Mesenchymal stem cell (in vitro differentiated cells and primary cell): ENCODE results near the gene TEK.
A peak's percentile ranks its signal among the peaks of the same experiment; 100 is the strongest.

Source experiments
- DNase-seq: peaks from one replicate; pipeline ENCODE4 v3.0.0-alpha.2; 2013
- H2AFZ ChIP-seq: one replicate; pipeline ENCODE4 v1.6.1; 2013; ENCODE audit warnings: low read depth, mild to moderate bottlenecking, control low read depth, inconsistent platforms, low read length, moderate library complexity
- H2AK5ac ChIP-seq: 2 replicates; pipeline ENCODE4 v1.6.1; 2013; ENCODE audit warnings: low read length, moderate library complexity, mild to moderate bottlenecking, inconsistent platforms; ENCODE audit not compliant: severe bottlenecking
- H2BK120ac ChIP-seq: one replicate; pipeline ENCODE4 v1.6.1; 2013; ENCODE audit warnings: low read depth, mild to moderate bottlenecking, inconsistent platforms, low read length, moderate library complexity
- H2BK12ac ChIP-seq, 2 experiments: one replicate each; pipeline ENCODE4 v1.6.1; 2013; ENCODE audit warnings: inconsistent platforms in 2 of 2, low read length in 2 of 2, mild to moderate bottlenecking in 2 of 2, moderate library complexity in 2 of 2, control low read depth in 1 of 2
- H2BK15ac ChIP-seq: one replicate; pipeline ENCODE4 v1.6.1; 2013; ENCODE audit warnings: mild to moderate bottlenecking, low read depth, inconsistent platforms; ENCODE audit not compliant: poor library complexity, severe bottlenecking
- H2BK5ac ChIP-seq: 2 replicates; pipeline ENCODE4 v1.6.1; 2013; ENCODE audit warnings: low read depth, mild to moderate bottlenecking, low read length, control low read depth, inconsistent platforms; ENCODE audit not compliant: poor library complexity, severe bottlenecking
- H3K14ac ChIP-seq, 2 experiments: one replicate each; pipeline ENCODE4 v1.6.1; 2013; ENCODE audit warnings: inconsistent platforms in 2 of 2, low read length in 2 of 2, control low read depth in 1 of 2, mild to moderate bottlenecking in 1 of 2, moderate library complexity in 1 of 2
- H3K18ac ChIP-seq, 2 experiments: one replicate each; pipeline ENCODE4 v1.6.1; 2013; ENCODE audit warnings: inconsistent platforms in 2 of 2, low read length in 2 of 2, control low read depth in 1 of 2, low read depth in 1 of 2, mild to moderate bottlenecking in 1 of 2
- H3K23ac ChIP-seq, 2 experiments: one replicate each; pipeline ENCODE4 v1.6.1; 2013; ENCODE audit warnings: inconsistent platforms in 2 of 2, low read length in 2 of 2, mild to moderate bottlenecking in 2 of 2, moderate library complexity in 2 of 2, control low read depth in 1 of 2
- H3K27ac ChIP-seq: 2 replicates; pipeline ENCODE4 v1.5.1; 2013; ENCODE audit warnings: mild to moderate bottlenecking, moderate library complexity, low read length, control low read depth, inconsistent platforms; ENCODE audit not compliant: poor library complexity, severe bottlenecking
- H3K27me3 ChIP-seq, 2 experiments: 2 replicates each; pipeline versions ENCODE4 v1.6.1 to v1.7.0; 2013; ENCODE audit warnings: low read length in 2 of 2, mild to moderate bottlenecking in 2 of 2, moderate library complexity in 2 of 2, control low read depth in 1 of 2, inconsistent platforms in 1 of 2; ENCODE audit not compliant: control insufficient read depth in 1 of 2, insufficient read depth in 1 of 2
- H3K36me3 ChIP-seq, 2 experiments: 2 replicates each; pipeline versions ENCODE4 v1.6.1 to v1.7.0; 2013; ENCODE audit warnings: low read length in 2 of 2, control low read depth in 1 of 2, inconsistent platforms in 1 of 2, low read depth in 1 of 2, mild to moderate bottlenecking in 1 of 2; ENCODE audit not compliant: insufficient read depth in 2 of 2, control insufficient read depth in 1 of 2
- H3K4ac ChIP-seq, 2 experiments: one replicate each; pipeline ENCODE4 v1.6.1; 2013; ENCODE audit warnings: inconsistent platforms in 2 of 2, low read length in 2 of 2, mild to moderate bottlenecking in 2 of 2, moderate library complexity in 2 of 2, control low read depth in 1 of 2, low read depth in 1 of 2
- H3K4me1 ChIP-seq: 2 replicates; pipeline ENCODE4 v1.6.1; 2013; ENCODE audit warnings: low read depth, low read length, control low read depth; ENCODE audit not compliant: control insufficient read depth, insufficient read depth
- H3K4me2 ChIP-seq: 2 replicates; pipeline ENCODE4 v1.6.1; 2013; ENCODE audit warnings: low read length, mild to moderate bottlenecking, inconsistent platforms; ENCODE audit not compliant: poor library complexity, severe bottlenecking
- H3K4me3 ChIP-seq, 2 experiments: 2 replicates each; pipeline versions ENCODE4 v1.5.1 to v1.7.0; 2013; ENCODE audit warnings: low read length in 2 of 2, mild to moderate bottlenecking in 2 of 2, control low read depth in 1 of 2, low read depth in 1 of 2; ENCODE audit not compliant: insufficient read depth in 1 of 2
- H3K79me1 ChIP-seq: replicated peaks from 2 replicates; pipeline ENCODE4 v1.6.1; 2013; ENCODE audit warnings: mild to moderate bottlenecking, control low read depth, low read length, inconsistent platforms; ENCODE audit not compliant: poor library complexity, severe bottlenecking
- H3K9ac ChIP-seq: 2 replicates; pipeline ENCODE4 v1.7.0; 2013; ENCODE audit warnings: mild to moderate bottlenecking, low read length, moderate library complexity
- H3K9me3 ChIP-seq: 2 replicates; pipeline ENCODE4 v1.7.0; 2013; ENCODE audit warnings: mild to moderate bottlenecking, low read length; ENCODE audit not compliant: control insufficient read depth
- H4K8ac ChIP-seq: one replicate; pipeline ENCODE4 v1.6.1; 2013; ENCODE audit warnings: inconsistent platforms, mild to moderate bottlenecking, low read length, moderate library complexity
- H4K91ac ChIP-seq: one replicate; pipeline ENCODE4 v1.6.1; 2013; ENCODE audit warnings: mild to moderate bottlenecking, low read length, inconsistent platforms
- WGBS: methylation state at CpG from one replicate; pipeline ENCODE4 v1.1.7; 2013; ENCODE audit warnings: mixed read lengths; 5-methylcytosine and 5-hydroxymethylcytosine counted together

Gene TEK

DNA sequence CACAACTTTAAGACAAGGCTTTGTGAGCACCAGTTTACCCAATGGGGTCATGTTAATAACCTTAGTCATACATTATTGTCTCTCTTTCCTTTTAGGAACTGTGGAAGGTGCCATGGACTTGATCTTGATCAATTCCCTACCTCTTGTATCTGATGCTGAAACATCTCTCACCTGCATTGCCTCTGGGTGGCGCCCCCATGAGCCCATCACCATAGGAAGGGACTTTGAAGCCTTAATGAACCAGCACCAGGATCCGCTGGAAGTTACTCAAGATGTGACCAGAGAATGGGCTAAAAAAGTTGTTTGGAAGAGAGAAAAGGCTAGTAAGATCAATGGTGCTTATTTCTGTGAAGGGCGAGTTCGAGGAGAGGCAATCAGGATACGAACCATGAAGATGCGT is 48.7 kb downstream of the TEK start:
- no peak overlapping the region for H2BK15ac ChIP-seq
- 97% methylated on average over 6 of the region's 6 CpGs for WGBS

DNA sequence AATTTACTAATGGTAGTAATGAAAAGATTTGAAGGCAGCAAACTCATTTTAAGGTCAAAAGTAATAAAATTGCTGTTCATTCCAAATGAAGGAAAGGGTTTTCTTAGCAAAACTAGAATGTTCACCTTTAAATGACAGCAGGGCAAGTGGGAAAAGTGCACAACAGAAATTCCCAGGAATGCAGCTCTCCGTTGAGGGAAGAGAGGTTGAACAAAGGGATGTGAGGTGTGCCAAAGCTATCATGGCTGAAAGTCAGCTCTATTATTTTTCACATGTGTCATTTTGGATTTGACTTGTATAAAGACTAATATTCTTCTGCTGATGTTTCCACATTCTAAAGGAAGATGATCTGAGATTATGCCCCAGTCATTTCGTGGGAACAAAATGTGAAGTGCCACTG is 51.6 kb downstream of the TEK start:
- no peaks in the 10 kb centered on the region for H3K36me3 ChIP-seq
- no peak overlapping the region for H3K9ac ChIP-seq
- H3K4me2 ChIP-seq: no peak overlapping the region
- no peak overlapping the region for H2AFZ ChIP-seq
- H3K27ac ChIP-seq: no peak overlapping the region
- no peak overlapping the region for H2AK5ac ChIP-seq
- no peak overlapping the region for H2BK15ac ChIP-seq
- no peak overlapping the region for H3K4ac ChIP-seq
- H4K8ac ChIP-seq: no peak overlapping the region
- no peak overlapping the region for H3K14ac ChIP-seq
- H3K4me1 ChIP-seq: peaks cover 1% of the 10 kb centered on the region
- H3K9me3 ChIP-seq: no peaks in the 10 kb centered on the region
- H3K23ac ChIP-seq: no peak overlapping the region
- no peaks in the 10 kb centered on the region for H3K79me1 ChIP-seq
- H3K27me3 ChIP-seq: no peaks in the 10 kb centered on the region
- no peak overlapping the region for H2BK5ac ChIP-seq
- H3K4me3 ChIP-seq: no peak overlapping the region
- H2BK12ac ChIP-seq: peak overlapping the region in 1 of 2 experiments; percentile 30
- no peak overlapping the region for H2BK120ac ChIP-seq
- no peak overlapping the region for H3K18ac ChIP-seq
- WGBS: 95% methylated on average over 2 of the region's 2 CpGs
- no peak for DNase-seq
- no peak overlapping the region for H4K91ac ChIP-seq

More for the DNA sequence above, 48.7 kb downstream of the TEK start:
- H2BK5ac ChIP-seq: no peak overlapping the region
- no peak overlapping the region for H3K18ac ChIP-seq
- H2AFZ ChIP-seq: no peak overlapping the region
- no peak overlapping the region for H2BK120ac ChIP-seq
- H4K91ac ChIP-seq: no peak overlapping the region
- H4K8ac ChIP-seq: peak overlapping the region; percentile 78
- H2BK12ac ChIP-seq: peak overlapping the region; percentile 73
- peak overlapping the region in 1 of 2 experiments; percentile 13 for H3K4ac ChIP-seq
- H3K4me2 ChIP-seq: no peak overlapping the region
- H3K9ac ChIP-seq: no peak overlapping the region
- H3K14ac ChIP-seq: no peak overlapping the region
- no peak for DNase-seq
- H3K9me3 ChIP-seq: no peaks in the 10 kb centered on the region
- no peak overlapping the region for H3K23ac ChIP-seq
- H2AK5ac ChIP-seq: no peak overlapping the region
- H3K4me1 ChIP-seq: peaks cover 4% of the 10 kb centered on the region
- no peaks in the 10 kb centered on the region for H3K27me3 ChIP-seq
- no peak overlapping the region for H3K27ac ChIP-seq
- H3K4me3 ChIP-seq: no peak overlapping the region
- H3K79me1 ChIP-seq: no peaks in the 10 kb centered on the region
- no peaks in the 10 kb centered on the region for H3K36me3 ChIP-seq

DNA sequence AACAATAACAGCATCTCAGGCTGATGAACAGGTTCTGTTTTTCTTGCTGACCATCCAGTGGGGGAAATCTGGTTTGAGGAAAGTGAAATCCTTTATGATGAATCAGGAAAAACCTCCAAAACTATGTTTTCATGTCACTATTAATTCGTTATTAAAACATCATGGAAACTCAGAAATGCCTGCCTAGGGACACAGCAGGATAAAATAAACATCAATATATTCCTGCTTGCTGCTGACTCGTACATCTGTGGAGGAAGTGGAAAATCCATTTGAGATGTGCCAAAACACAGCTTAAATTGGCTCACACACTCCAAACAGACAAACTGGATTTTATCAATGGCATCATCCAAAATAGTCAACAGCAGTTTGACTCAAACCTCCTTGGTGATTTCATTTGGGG is 53.0 kb downstream of the TEK start:
- no peak overlapping the region for H3K14ac ChIP-seq
- no peaks in the 10 kb centered on the region for H3K27me3 ChIP-seq
- no peaks in the 10 kb centered on the region for H3K9me3 ChIP-seq
- H3K4me1 ChIP-seq: peaks cover 4% of the 10 kb centered on the region
- H2AK5ac ChIP-seq: no peak overlapping the region
- no peaks in the 10 kb centered on the region for H3K79me1 ChIP-seq
- no peak overlapping the region for H3K4me2 ChIP-seq
- no peak overlapping the region for H2BK12ac ChIP-seq
- H3K23ac ChIP-seq: no peak overlapping the region
- no peak overlapping the region for H3K9ac ChIP-seq
- no peak overlapping the region for H2AFZ ChIP-seq
- H3K18ac ChIP-seq: no peak overlapping the region
- WGBS: 0% methylated on average over 1 of the region's 2 CpGs
- H4K8ac ChIP-seq: no peak overlapping the region
- H3K4me3 ChIP-seq: no peak overlapping the region
- H3K4ac ChIP-seq: no peak overlapping the region
- no peak overlapping the region for H2BK5ac ChIP-seq
- no peak overlapping the region for H4K91ac ChIP-seq
- peak; percentile 67 for DNase-seq
- no peak overlapping the region for H2BK120ac ChIP-seq
- no peak overlapping the region for H2BK15ac ChIP-seq
- H3K36me3 ChIP-seq: no peaks in the 10 kb centered on the region
- no peak overlapping the region for H3K27ac ChIP-seq

DNA sequence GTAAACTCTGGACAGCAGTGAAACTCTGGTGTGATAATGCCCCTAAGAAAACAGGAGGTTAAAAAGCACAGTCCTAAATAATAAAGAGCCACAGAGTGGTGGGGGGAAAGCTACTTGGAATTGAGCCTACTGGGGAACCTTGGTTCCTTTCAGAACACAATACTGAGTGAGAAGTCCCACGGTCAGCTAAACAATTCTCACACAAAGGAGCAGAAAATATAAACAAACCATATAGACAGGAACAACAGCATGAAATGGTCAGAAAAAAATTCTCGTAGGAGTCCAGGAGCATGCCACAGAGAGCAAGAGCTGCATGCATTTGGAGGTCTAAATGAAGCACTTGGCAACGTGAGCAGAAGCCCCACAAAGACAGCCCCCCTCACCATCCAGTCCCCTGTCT is 56.0 kb downstream of the TEK start:
- no peak overlapping the region for H3K9ac ChIP-seq
- H2BK12ac ChIP-seq: peak overlapping the region in 1 of 2 experiments; percentile 79
- no peak overlapping the region for H2AFZ ChIP-seq
- H3K4me3 ChIP-seq: no peak overlapping the region
- H3K18ac ChIP-seq: peak overlapping the region; percentile 31 to 50
- H3K4me2 ChIP-seq: no peak overlapping the region
- no peak overlapping the region for H2BK5ac ChIP-seq
- H3K9me3 ChIP-seq: peaks cover 2% of the 10 kb centered on the region
- no peaks in the 10 kb centered on the region for H3K27me3 ChIP-seq
- H3K27ac ChIP-seq: no peak overlapping the region
- 5% methylated on average over 3 of the region's 3 CpGs for WGBS
- no peaks in the 10 kb centered on the region for H3K36me3 ChIP-seq
- no peak overlapping the region for H3K14ac ChIP-seq
- H3K23ac ChIP-seq: no peak overlapping the region
- H2BK15ac ChIP-seq: no peak overlapping the region
- H4K8ac ChIP-seq: no peak overlapping the region
- DNase-seq: peak; percentile 63
- H2BK120ac ChIP-seq: no peak overlapping the region
- H4K91ac ChIP-seq: no peak overlapping the region
- H2AK5ac ChIP-seq: no peak overlapping the region
- H3K79me1 ChIP-seq: no peaks in the 10 kb centered on the region
- no peak overlapping the region for H3K4ac ChIP-seq
- H3K4me1 ChIP-seq: peaks cover 4% of the 10 kb centered on the region
